Brain microvascular endothelial cell (primary cell): ENCODE results near the gene CD58.

Experiments
- DNase-seq: peaks from one replicate; pipeline ENCODE4 v3.0.0-alpha.2; 2020
- H3K27ac ChIP-seq: fragments of 250-450 bp; sonication (Bioruptor Pico); 2 replicates; pipeline ENCODE4 v1.5.1; 2020; ENCODE audit warnings: mild to moderate bottlenecking, moderate library complexity
- H3K27me3 ChIP-seq: fragments of 250-450 bp; sonication (Bioruptor Pico); replicated peaks from 2 replicates; pipeline ENCODE4 v1.5.1; 2020; ENCODE audit warnings: mild to moderate bottlenecking
- H3K36me3 ChIP-seq: fragments of 250-450 bp; sonication (Bioruptor Pico); replicated peaks from 2 replicates; pipeline ENCODE4 v1.5.1; 2020; ENCODE audit warnings: mild to moderate bottlenecking
- H3K4me3 ChIP-seq: 2 replicates; pipeline ENCODE4 v1.5.1; 2011; ENCODE audit warnings: low read depth, mild to moderate bottlenecking, control low read depth, low read length, moderate library complexity
- CTCF ChIP-seq: IDR thresholded peaks from 2 replicates; pipeline ENCODE4 v1.5.1; 2011; ENCODE audit warnings: low read depth, mild to moderate bottlenecking, moderate library complexity, low read length, control low read depth, inconsistent platforms; ENCODE audit errors: missing control alignments
- in situ Hi-C: cut with HindIII; loops from 2 replicates; pipeline ENCODE4 v1.10.0; 2017; ENCODE audit warnings: low sequenced_read_pairs, low pct_ligation_motif_present

Gene CD58

GRCh38 chr1:116586741-116587143 is 15.9 kb upstream of the CD58 start:
- Histone ChIP-seq H3K27me3 (no peaks in the 10 kb centered on the region), H3K4me3 (no peak overlapping the region), H3K27ac (no peak overlapping the region), H3K36me3 (no peaks in the 10 kb centered on the region)
- no peak for DNase-seq
- in situ Hi-C loops: no loop called here
- TF ChIP-seq CTCF: no peak

GRCh38 chr1:116585886-116586285 is 15.1 kb upstream of the CD58 start:
- Histone ChIP-seq H3K27ac (no peak overlapping the region), H3K27me3 (no peaks in the 10 kb centered on the region), H3K4me3 (no peak overlapping the region), H3K36me3 (no peaks in the 10 kb centered on the region)
- no peak for TF ChIP-seq CTCF
- no peak for DNase-seq
- in situ Hi-C loops: no loop called here

GRCh38 chr1:116581323-116581885 is 10.6 kb upstream of the CD58 start:
- no peak for DNase-seq
- H3K4me3 ChIP-seq: no peak overlapping the region
- in situ Hi-C loops: no loop called here
- no peaks in the 10 kb centered on the region for H3K36me3 ChIP-seq
- no peak overlapping the region for H3K27ac ChIP-seq
- TF ChIP-seq CTCF: no peak
- no peaks in the 10 kb centered on the region for H3K27me3 ChIP-seq

- TF ChIP-seq CTCF: no peak
- Histone ChIP-seq H3K27ac (no peak overlapping the region), H3K4me3 (no peak overlapping the region), H3K36me3 (no peaks in the 10 kb centered on the region), H3K27me3 (no peaks in the 10 kb centered on the region)
- in situ Hi-C loops: no loop called here
- DNase-seq: no peak
Measured at GRCh38 chr1:116580446-116581322, 9.9 kb upstream of the CD58 start.

- no peaks in the 10 kb centered on the region for H3K36me3 ChIP-seq
- H3K27ac ChIP-seq: no peak overlapping the region
- TF ChIP-seq CTCF: no peak
- no peaks in the 10 kb centered on the region for H3K27me3 ChIP-seq
- no peak overlapping the region for H3K4me3 ChIP-seq
- in situ Hi-C loops: no loop called here
- DNase-seq: no peak
Measured at GRCh38 chr1:116579259-116579875, 8.5 kb upstream of the CD58 start.
